Heart left ventricle (tissue), 13 donors: ENCODE data around the gene PCP2.

ENCODE experiments used
- POLR2A ChIP-seq, 2 donors: fragments of 450-650 bp; IDR thresholded peaks; one replicate each; pipeline ENCODE4 v1.6.1; 2017; ENCODE audit warnings: antibody characterized with exemption in 2 of 2, mild to moderate bottlenecking in 2 of 2, moderate library complexity in 2 of 2
- TF ChIP-seq, protein P1 (sequence below), 12 donors: fragments of 200-600 bp; sonication (generic) in 4 of 12; IDR thresholded peaks; one replicate each; pipeline versions ENCODE4 v1.5.0 to v1.8.0; 2018 to 2022; ENCODE audit warnings: antibody characterized with exemption in 12 of 12, mild to moderate bottlenecking in 5 of 12
- donor health status: ischemic (EF 13 %, LVEDD 7.1; RV severe dilation, severe dysfunction).
- donor health status: DM: no; HTN: yes; CAD: no.
- donor health status: DM: no; HTN: no; CAD: no.
- donor health status: ischemic (EF 25% LVEDD 6.9; RV normal size, moderate dysfunction).
- donor health status: ischemic (EF 25% LVEDD 5.7; RV mildly dilated, moderate dysfunction).
- donor health status: ischemic (EF 35%, LVEDD 5.7; RV mildly dilated, moderate dysfunction).
- donor health status: nonischemic (EF 11% LVEDD 7.7; RV severe dilation, severe dysfunction).
- donor health status: DM: yes; HTN: yes; CAD: no.
- donor health status: PGD.
- donor health status: ischemic (EF 29% LVEDD 5.4; RV normal size, mild dysfunction).
- donor health status: nonischemic (EF 23%, LVEDD 6.1; RV moderate dilation, normal function).

DNA sequence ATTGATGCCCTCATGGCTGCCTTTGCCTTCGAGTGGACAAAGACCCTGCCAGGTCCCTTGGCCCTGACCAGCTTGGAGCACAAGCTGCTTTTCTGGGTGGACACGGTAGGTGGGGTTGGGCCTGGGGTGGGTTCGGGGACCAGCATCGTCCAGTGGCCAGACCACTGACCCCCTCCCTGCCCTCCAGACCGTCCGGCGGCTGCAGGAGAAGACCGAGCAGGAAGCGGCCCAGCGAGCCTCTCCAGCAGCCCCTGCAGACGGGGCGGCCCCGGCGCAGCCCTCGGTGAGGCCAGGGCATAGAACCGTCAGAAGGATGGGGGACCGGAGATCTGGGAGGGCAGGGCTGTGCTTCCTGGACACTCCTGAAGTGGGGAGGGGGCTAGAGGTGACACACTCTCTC is 27.2 kb downstream of the PCP2 start:
- TF ChIP-seq, protein P1, sequence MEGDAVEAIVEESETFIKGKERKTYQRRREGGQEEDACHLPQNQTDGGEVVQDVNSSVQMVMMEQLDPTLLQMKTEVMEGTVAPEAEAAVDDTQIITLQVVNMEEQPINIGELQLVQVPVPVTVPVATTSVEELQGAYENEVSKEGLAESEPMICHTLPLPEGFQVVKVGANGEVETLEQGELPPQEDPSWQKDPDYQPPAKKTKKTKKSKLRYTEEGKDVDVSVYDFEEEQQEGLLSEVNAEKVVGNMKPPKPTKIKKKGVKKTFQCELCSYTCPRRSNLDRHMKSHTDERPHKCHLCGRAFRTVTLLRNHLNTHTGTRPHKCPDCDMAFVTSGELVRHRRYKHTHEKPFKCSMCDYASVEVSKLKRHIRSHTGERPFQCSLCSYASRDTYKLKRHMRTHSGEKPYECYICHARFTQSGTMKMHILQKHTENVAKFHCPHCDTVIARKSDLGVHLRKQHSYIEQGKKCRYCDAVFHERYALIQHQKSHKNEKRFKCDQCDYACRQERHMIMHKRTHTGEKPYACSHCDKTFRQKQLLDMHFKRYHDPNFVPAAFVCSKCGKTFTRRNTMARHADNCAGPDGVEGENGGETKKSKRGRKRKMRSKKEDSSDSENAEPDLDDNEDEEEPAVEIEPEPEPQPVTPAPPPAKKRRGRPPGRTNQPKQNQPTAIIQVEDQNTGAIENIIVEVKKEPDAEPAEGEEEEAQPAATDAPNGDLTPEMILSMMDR (IDR thresholded peaks at IDR 0.05): no peak
- no peak for TF ChIP-seq POLR2A (IDR thresholded peaks at IDR 0.05)
